Stimulated activated CD4-positive, alpha-beta T cell treated with anti-CD3 and anti-CD28 coated beads, Interleukin-2, amount 100 ng/mL, for 48 hours (primary cell): ENCODE measurements around the gene ERO1A.
"Not testable (repeated sequence)": the region's sequence is repeated elsewhere in the genome, so short reads cannot be mapped to it uniquely, and the experiment has no call there.

Experiments used
- DNase-seq, 2 donors: peaks; one replicate each; pipeline ENCODE4 v3.0.0-alpha.2; 2020

The ERO1A gene, protein sequence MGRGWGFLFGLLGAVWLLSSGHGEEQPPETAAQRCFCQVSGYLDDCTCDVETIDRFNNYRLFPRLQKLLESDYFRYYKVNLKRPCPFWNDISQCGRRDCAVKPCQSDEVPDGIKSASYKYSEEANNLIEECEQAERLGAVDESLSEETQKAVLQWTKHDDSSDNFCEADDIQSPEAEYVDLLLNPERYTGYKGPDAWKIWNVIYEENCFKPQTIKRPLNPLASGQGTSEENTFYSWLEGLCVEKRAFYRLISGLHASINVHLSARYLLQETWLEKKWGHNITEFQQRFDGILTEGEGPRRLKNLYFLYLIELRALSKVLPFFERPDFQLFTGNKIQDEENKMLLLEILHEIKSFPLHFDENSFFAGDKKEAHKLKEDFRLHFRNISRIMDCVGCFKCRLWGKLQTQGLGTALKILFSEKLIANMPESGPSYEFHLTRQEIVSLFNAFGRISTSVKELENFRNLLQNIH

DNA sequence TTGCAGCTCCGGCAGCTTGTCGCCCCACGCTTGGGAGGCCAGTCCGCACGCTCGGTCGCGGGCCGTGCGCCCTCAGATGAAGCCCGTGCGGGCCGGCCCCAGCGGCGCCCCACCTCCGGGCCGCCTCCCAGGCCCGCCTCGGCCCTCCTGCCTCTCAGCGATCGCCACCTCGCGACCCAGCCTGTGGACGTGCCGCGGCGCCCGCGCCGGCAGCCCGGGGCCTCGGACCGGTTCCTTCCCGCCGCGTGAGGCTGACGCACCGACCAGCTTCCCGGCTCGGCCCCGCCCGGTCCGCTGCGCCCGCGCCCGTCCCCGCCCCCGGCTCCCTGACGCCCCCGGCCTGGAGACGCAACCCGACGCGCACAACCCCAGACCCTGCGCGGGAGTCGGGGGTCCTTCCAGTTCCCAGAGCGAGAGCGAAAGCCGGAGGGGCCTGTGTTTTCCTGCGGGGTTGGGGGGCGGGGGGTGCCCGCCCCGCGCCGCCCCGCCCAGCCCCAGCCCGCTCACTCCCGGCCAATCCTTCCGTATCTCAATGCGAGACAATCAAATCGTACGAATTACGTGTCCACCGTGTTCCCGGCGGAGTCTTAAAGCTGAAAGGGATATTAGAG lies at the start of gene ERO1A:
TSS of gene ERO1A (minus strand) at position 78 of the 611 bp plus-strand sequence. CDS start at position 1, 77 bp downstream.
- peak; percentile 61 to 62 for DNase-seq

DNA sequence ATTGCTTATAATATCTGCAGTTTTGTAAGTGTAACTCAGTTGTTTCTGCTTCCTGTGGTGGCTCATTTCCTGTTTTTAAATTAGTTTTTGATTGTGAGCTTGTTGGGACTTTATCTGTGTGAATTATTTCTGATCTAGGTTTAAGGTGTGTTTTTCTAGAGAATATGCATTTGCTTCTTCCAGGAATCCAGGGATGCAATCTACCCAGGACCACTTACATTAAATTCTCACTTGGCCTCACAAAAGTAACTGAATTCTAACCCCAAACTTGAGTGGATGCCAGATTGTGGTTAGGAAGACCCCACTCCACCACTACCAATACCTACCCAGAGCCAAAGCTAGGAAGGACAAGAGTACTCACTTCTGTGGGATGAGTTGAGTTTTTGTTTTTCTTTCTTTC lies 46.5 kb upstream of the ERO1A start:
- no peak for DNase-seq

DNA sequence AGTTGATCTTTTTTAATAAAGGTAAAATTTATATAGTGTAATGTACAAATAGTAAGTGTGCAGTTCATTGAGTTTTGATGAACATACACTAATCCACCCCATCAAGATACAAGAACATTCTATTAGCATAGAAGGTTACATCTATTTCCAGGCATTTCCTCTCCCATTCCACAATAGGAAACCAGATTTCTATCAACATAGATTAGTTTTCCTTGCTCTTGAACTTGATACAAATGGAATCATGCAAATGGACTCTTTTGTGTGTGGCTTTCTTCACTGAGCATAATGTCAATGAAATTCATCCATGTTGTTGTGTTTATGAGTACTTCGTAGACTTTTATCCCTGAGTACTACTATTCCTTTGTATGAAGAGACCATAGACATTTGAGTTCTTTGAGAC lies 45.4 kb upstream of the ERO1A start:
- DNase-seq, result no peak

DNA sequence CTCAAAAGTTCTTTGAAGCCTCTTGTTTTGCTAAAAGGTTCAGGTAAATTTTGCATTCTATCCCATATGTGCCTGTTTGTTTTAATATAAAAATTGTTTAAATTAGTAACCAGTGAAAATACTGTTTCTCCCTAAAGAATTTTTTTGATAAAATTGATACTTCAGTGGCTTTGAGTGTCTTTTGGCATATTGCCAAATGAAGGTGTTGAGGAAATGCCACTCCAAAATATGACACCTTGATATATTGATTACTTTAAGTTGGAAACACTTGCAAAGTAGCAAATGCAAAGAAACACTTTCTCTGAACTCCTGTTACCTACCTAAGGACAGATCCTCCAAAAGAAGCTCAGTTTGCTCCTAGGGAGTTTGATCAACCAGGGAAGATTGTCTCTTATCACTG lies 43.1 kb upstream of the ERO1A start:
- DNase-seq, result no peak

DNA sequence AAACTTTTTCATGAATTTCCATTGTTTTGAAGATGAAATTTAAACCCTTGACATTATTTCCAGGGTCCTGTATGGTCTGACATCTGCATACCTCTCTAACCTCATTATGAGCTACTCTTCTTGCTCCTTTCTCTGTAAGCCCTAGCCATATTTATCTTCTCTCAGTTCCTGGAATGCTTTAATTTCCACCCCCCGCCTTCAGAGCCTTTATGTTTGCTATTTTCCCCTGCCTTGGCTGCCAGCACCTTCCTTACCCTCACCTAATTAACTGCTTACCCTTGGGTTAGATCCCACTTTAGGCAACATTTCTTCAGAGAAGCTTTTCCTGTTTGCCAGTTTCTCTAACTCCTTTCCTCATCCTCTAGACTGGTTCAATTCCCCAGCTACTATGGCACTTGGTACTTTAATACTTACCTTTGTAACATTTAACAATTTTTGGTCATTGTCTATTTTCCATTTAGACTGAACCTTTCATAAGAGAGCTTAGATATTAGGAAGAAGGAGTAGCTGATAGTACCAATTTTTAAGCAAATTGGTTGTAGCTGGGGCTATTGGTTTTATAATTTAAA lies 40.6 kb upstream of the ERO1A start:
- DNase-seq, result no peak

DNA sequence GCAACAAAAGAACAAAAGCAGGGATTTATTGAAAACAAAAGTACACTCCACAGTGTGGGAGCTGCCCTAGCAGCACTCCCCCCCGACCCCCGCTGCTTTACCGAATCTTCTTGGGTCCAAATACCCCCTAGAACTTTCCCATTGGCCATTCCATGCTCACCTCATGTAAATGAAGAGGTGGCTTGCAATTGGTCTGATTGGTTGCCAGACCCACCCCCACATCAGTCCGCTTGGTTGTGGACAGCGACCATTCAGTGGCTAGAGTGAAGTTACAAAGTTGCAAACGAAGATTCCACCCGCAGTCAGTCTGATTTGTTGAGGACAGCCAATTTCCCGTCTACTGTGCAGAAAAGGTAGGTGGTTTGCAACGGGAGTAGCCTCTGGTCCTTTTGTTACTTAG lies 38.5 kb upstream of the ERO1A start:
- no peak for DNase-seq

DNA sequence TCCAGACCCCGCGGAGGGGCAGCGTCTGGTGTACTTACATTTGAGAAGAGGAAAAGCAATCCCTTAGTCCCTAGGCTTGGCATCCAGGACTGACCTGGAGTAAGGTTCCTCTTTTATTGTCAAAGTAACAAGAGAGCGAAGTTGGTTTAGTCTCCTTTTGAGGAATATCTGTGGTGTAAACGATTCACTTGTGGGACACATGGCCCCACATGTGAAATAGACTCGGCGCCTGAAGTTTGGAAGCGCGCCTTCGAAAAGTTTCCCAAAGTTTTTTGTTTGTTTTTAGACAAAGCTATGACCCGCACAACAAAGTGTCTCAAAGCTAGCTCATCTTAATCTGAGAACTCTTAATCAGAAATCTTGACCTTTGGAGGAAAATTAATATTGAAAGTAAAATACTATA lies 35.4 kb upstream of the ERO1A start:
- no peak for DNase-seq

DNA sequence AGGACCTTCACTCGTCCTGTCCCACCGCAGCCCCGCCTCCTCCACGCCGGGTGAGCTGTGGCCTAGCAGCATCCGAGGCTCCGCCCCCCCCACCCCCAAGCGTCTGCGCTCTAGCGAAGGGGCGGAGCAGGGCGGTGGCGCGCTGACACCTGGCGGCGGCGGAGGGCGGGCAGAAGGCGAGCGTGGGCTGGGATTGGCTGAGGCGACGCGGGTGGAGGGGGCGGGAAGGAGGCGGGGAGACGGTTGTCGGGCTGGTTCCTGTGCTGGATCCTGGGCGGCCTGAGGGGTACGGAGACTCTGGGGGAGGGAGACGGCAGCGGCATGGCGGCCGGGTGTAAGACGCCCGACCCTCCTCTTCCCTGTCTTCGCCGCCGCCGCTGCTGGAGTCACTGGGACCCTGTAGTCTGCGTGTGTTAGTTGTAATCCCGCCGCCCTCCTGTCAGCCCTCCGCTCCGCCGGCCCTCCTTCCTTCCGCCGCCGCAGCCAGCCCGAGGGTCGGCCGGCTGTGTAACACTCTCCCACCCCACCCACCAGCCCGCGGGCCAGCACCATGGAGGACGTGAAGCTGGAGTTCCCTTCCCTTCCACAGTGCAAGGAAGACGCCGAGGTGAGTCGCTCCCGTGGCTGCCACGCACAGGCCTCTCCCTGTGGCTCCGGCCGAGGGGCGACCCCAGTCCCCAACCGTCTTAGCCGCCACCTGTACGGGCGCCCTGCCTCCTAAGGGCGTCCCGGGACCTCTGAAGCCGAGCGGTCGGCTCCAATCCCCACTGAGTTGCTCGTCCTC lies 34.8 kb upstream of the ERO1A start, which contains the start of gene STYX:
TSS of gene STYX (plus strand) at position 242 of the 784 bp plus-strand sequence. CDS start at position 551, 309 bp downstream.
- DNase-seq, result peak; percentile 97 to 99

DNA sequence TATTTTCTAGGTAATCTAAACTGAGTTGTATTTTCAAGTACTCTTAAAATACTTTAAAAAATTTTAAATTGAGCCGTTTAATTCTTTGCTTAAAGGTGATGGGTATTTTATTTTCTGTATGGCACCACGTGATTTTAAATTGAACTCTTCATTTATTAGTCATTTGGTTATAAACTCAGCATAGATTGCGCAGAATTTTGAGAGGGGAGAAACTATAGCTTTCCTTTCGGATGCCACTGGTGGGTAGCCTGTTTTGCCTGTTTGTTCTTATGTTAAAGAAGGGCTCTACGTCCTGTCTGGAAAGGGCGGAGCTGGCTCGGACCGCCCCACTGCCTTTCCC lies 34.2 kb upstream of the ERO1A start:
- DNase-seq, result no peak

DNA sequence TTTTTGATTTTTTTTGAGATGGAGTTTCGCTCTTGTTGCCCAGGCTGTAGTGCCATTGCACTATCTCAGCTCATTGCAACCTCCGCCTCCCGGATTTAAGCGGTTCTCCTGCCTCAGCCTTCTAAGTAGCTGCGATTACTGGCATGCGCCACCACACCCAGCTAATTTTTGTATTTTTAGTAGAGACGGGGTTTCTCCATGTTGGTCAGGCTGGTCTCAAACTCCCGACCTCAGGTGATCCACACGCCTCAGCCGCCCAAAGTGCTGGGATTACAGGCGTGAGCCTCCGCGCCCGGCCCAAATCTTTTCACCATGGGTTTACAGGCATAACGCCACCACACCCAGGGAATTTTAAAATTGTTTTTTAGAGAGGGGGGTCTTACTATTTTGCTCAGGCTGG lies 33.7 kb upstream of the ERO1A start:
- not testable (repeated sequence) for DNase-seq

DNA sequence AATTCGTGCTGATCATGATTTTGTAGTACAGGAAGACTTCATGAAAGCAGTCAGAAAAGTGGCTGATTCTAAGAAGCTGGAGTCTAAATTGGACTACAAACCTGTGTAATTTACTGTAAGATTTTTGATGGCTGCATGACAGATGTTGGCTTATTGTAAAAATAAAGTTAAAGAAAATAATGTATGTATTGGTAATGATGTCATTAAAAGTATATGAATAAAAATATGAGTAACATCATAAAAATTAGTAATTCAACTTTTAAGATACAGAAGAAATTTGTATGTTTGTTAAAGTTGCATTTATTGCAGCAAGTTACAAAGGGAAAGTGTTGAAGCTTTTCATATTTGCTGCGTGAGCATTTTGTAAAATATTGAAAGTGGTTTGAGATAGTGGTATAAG lies 32.2 kb upstream of the ERO1A start:
- DNase-seq, result not testable (repeated sequence)

DNA sequence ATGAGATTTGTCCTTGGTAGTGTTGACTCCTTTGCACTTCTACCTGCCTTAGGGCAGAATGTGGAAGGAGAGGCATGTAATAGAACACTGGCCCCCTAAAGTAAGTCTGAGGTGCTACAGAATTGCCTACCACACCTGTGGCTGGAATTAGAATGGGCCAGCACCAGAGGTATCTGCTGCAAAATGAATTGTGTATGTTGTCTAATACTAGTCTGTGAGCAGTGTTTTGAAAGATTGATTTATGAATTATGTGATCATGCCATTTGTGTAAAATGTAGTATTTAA lies 28.9 kb upstream of the ERO1A start:
- DNase-seq, result no peak

DNA sequence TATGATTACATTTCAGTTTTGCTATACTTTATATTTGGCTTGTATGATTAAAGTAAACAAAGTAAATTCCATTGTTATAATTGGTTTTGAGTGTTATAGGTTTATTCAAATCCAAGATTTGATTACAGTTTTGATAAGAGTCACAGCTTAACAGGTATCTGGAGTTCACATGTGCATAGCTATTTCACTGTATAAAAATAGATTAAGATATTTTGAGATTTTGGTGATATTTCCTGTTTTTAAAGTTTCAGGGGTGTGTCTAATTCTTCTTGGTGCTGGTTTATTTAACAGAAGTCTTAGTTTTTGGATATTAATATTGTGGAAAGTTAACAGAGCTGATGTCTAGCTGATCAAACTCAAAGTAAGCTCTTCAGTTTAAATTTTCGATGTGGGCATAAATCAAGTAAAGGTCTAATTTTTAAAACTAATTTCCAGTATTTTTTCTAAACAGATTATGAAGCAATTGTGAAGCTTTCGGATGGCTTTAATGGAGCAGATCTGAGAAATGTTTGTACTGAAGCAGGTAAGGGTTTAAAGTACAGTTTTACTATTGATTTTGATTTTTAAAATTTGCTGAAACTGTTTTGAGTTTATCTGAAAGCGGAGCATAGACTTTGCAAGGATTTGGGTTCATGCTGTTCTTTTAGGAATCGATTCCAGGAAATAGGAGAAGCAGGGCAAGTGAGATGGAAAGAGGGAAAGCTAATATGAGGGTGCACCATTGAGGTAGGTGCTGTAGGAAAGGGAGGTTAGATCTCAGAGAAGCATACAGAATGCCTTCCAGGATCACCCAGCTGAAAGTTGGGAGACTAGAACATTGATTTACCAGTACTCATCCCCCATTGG lies 28.4 kb upstream of the ERO1A start:
- no peak for DNase-seq

DNA sequence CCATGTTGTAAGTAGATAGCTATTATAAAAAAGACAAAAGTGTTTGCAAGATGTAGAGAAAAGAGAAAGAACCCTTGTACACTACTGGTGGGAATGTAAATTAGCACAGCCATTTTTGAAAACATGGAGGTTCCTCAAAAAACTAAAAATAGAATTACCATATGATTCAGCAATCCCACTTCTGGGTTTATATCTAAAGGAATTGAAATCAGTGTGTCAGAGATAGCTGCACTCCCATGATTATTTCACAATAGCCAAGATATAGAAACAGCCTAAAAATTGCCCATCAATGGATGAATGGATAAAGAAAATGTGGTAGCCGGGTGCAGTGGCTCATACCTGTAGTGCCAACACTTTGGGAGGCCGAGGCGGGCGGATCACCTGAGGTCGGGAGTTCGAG lies 20.8 kb upstream of the ERO1A start:
- no peak for DNase-seq

DNA sequence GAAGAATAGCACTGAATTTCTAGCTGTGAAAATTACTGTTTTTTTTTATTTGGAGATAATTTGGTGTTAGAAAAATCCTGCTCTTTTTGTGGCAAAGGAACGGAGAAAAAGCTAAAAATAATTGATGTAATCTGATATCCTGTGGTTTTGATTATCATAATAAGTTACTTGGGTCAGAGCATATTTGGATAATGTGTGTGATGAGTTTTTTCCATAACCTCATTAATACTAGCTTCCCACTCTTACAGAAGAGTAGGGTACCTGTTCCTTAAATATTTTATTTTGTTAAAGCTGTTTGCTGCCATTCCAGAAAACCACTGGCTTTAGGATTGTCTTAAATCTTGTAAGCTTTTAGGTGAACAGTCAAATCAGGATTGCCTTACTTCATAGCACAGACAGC lies 16.3 kb upstream of the ERO1A start:
- no peak for DNase-seq

DNA sequence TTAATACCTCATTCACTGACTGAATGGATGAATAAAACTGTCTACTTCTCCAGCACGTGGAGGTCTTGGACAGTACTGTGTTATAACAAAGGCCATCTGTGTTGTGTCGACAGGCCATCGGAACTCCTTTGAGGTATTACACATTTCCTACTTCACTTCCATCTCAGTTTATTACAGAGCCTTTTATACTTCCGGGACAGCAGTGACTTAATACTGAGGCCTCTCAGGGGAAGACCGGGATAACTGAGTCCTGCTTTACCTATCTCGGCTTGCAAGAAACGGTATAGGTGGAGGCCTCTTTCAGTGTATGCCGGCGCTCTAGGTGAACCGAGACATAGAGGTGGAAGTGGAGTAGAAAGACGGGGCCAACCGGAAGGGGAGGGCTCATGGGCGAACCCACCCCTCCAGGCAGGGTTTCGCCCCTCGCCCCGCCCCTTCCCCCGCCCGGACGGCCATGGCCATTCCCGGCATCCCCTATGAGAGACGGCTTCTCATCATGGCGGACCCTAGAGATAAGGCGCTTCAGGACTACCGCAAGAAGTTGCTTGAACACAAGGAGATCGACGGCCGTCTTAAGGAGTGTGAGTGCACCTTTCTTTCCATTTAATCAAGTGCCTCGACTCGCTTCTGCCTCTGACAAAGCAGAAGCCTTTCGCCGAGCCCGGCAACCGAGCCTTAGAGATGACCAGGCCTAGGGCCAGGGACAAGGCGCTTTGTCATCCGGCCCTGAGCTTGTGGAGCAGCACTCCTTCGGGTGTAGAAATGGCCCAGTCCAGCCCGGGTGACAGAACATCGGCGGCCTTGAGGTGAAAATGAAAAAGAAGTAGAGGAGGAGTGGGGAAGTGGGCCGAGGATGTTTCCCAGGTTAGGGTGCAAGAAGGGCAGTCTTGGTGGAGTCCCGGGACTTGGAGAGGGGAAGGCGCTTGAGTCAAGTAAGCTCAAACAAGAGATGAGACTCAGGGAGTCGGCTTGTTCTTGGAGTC lies 11.7 kb upstream of the ERO1A start, which contains the start of gene PSMC6:
TSS of gene PSMC6 (plus strand) at position 477 of the 983 bp plus-strand sequence. CDS start at position 497, 20 bp downstream.
- peak; percentile 93 to 97 for DNase-seq

DNA sequence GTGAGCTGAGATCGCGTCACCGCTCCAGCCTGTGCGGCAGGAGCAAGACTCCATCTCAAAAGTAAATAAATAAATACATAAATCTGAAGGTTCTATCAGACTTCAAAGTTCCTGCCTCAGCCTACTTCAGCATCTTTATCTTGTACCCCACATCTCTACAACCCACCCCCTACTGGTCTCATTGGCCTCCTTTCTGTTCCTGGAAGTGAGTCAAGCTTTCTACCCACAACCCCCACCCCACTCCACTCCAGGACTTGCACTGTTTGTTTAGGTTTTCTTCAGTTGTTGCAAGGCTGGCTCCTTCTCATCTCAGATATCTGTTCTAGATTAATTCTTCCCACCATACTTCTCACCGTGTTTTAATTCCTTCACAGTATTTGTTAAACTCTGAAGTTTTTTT lies 10.9 kb upstream of the ERO1A start:
- DNase-seq, result peak in 1 of 2 donors; percentile 32

DNA sequence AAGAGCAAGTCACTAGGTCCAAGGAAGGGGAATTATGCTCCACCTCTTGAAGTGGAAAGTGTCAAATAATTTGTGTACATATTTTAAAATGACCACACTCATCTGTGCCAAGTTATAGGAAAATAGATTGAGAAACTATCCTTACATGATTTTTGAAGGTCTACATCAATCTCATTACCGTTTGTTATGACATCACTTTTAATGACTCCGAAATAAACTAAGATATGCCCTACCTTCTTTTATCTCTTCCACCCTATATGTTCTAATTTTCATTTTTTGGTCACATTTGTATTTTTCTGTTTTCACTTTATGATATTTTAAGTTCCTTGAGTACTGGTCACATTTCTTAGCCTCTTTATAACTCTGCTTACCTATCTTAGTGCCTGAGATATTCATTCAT lies 8.3 kb upstream of the ERO1A start:
- DNase-seq, result no peak

DNA sequence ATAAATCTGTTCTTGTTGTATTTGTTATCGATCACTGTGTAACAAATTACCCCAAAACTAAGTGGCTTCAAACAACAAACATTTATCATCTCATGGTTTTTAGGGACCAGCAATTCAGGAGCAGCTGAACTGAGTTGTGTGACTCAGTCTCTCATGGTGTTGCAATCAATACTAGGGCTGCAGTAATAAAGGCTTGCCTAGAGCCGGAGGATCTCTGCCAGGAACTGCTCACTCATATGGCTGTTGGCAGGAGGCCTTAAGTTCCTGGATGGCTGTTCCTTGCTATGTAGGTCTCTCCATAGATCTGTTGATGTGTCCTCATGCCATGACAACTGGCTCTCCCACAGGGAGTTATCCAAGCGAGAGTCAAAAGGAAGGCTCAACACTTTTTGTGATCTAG lies 7.9 kb upstream of the ERO1A start:
- DNase-seq, result no peak

DNA sequence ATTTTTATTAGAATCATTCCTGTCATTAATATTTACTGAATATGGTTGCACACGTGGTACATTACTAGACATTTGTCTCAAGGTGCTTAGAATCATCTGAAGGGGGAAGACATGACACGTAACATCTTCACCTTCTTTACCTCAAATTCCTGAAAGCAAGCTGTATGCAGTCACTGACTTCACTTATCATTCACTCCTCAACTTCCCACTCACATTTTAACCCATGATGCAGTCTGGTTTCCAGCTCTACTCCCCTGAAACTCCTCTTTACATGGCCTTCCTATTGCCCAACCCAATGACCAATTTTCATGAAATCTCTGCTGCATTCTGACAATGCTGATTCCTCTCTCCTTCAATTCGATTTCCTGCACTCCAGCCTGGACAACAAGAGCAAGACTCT lies 5.9 kb upstream of the ERO1A start:
- no peak for DNase-seq

DNA sequence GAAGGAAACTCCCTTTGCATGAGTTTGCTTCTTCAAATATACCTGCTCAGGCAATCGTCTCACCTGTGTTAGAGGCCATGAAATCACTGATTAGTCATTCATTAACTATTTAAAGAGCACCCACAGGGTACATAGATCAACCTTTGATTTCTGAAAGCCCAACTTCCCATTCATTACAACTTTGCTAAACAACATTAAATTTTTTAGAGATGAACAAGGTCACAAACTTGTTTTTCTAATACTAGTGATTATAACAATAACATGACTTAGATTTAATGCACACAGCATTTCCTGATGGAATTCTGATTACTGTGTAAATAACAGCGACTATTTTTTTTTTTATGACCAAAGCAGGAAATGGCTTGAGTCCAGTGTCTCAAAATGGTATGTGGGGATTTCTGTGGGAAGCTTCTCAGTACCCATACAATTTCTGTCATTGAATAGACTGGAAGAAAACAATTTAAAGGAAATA lies 5.4 kb upstream of the ERO1A start:
- no peak for DNase-seq
